HepG2 (cell line): ENCODE measurements around the gene ZDHHC14. TPM values are rescaled to one million over a fixed set of nuclear protein-coding genes. Genes with fewer than 3 reads are reported as not detected.
A peak's percentile ranks its signal among the peaks of the same experiment; 100 is the strongest.

Experiments
- AKAP8 ChIP-seq: sonication (generic); formaldehyde crosslinking; IDR thresholded peaks from 2 replicates; pipeline ENCODE4 v1.5.1; 2020; ENCODE audit warnings: mild to moderate bottlenecking, missing genetic modification reagents
- CEBPZ ChIP-seq: IDR thresholded peaks from 2 replicates; pipeline ENCODE4 v1.6.1; 2012; ENCODE audit warnings: low read length, improper control_type of control experiment
- DBP ChIP-seq: sonication (generic); formaldehyde crosslinking; IDR thresholded peaks from 2 replicates; pipeline ENCODE4 v1.4.0; 2020; ENCODE audit warnings: missing genetic modification reagents; ENCODE audit errors: not compliant biosample characterization
- EHMT2 ChIP-seq: fragments of 200-600 bp; sonication (generic); IDR thresholded peaks from 2 replicates; pipeline ENCODE4 v1.7.0; 2017; ENCODE audit warnings: antibody characterized with exemption, low read depth, low read length, borderline replicate concordance
- HCFC1 ChIP-seq: fragments of 150-350 bp; IDR thresholded peaks from 2 replicates; pipeline ENCODE4 v1.6.1; 2014; ENCODE audit warnings: low read depth, low read length
- HMG20B ChIP-seq: conservative IDR thresholded peaks from 2 replicates; pipeline ENCODE4 v1.6.1; 2016; ENCODE audit warnings: missing genetic modification reagents, missing compliant biosample characterization
- HNF1B ChIP-seq: sonication (generic); formaldehyde crosslinking; IDR thresholded peaks from 2 replicates; pipeline ENCODE4 v1.5.1; 2020; ENCODE audit warnings: mild to moderate bottlenecking, moderate library complexity, missing genetic modification reagents
- JARID2 ChIP-seq: sonication (generic); formaldehyde crosslinking; IDR thresholded peaks from 2 replicates; pipeline ENCODE4 v1.8.1; 2023; ENCODE audit warnings: missing genetic modification reagents, inconsistent platforms; ENCODE audit not compliant: insufficient replicate concordance
- MAFK ChIP-seq, 2 experiments: IDR thresholded peaks in 1 of 2; conservative IDR thresholded peaks in 1 of 2; 2 replicates each; pipeline ENCODE4 v1.6.1; 2011; ENCODE audit warnings: improper control_type of control experiment in 2 of 2, low read length in 2 of 2
- MLLT10 ChIP-seq: sonication (generic); formaldehyde crosslinking; IDR thresholded peaks from 2 replicates; pipeline ENCODE4 v1.4.0; 2020; ENCODE audit warnings: missing genetic modification reagents
- MTF1 ChIP-seq: sonication (generic); formaldehyde crosslinking; IDR thresholded peaks from 2 replicates; pipeline ENCODE4 v1.5.0; 2020; ENCODE audit warnings: missing genetic modification reagents
- PITX1 ChIP-seq: sonication (generic); formaldehyde crosslinking; IDR thresholded peaks from 2 replicates; pipeline ENCODE4 v1.5.1; 2020; ENCODE audit warnings: mild to moderate bottlenecking, missing genetic modification reagents
- SATB2 ChIP-seq: sonication (generic); formaldehyde crosslinking; IDR thresholded peaks from 2 replicates; pipeline ENCODE4 v1.5.0; 2020; ENCODE audit warnings: missing genetic modification reagents
- SNAPC5 ChIP-seq: sonication (generic); formaldehyde crosslinking; IDR thresholded peaks from 2 replicates; pipeline ENCODE4 v1.8.1; 2023; ENCODE audit warnings: mild to moderate bottlenecking, missing genetic modification reagents, borderline replicate concordance
- TEF ChIP-seq: sonication (generic); formaldehyde crosslinking; IDR thresholded peaks from 2 replicates; pipeline ENCODE4 v1.5.0; 2020; ENCODE audit warnings: missing genetic modification reagents
- TFAP4 ChIP-seq: sonication (generic); IDR thresholded peaks from 2 replicates; pipeline ENCODE4 v1.6.1; 2016; ENCODE audit warnings: low read depth, borderline replicate concordance
- TOE1 ChIP-seq: sonication (generic); formaldehyde crosslinking; IDR thresholded peaks from 2 replicates; pipeline ENCODE4 v1.4.0; 2020; ENCODE audit warnings: mild to moderate bottlenecking, missing genetic modification reagents
- U2AF2 ChIP-seq: fragments of 200-400 bp; formaldehyde crosslinking; IDR thresholded peaks from 2 replicates; pipeline ENCODE4 v1.6.1; 2017; ENCODE audit warnings: low read depth, mild to moderate bottlenecking, low read length
- ZNF773 ChIP-seq: sonication (generic); formaldehyde crosslinking; IDR thresholded peaks from 2 replicates; pipeline ENCODE4 v1.4.0; 2020; ENCODE audit warnings: missing genetic modification reagents, borderline replicate concordance
- ZNF781 ChIP-seq: sonication (generic); formaldehyde crosslinking; IDR thresholded peaks from 2 replicates; pipeline ENCODE4 v1.5.1; 2020; ENCODE audit warnings: borderline replicate concordance, mild to moderate bottlenecking, missing genetic modification reagents; ENCODE audit errors: not compliant biosample characterization
- ZSCAN22 ChIP-seq: sonication (generic); formaldehyde crosslinking; IDR thresholded peaks from 2 replicates; pipeline ENCODE4 v1.4.0; 2020; ENCODE audit warnings: mild to moderate bottlenecking, missing genetic modification reagents
- ZSCAN31 ChIP-seq: sonication (generic); formaldehyde crosslinking; IDR thresholded peaks from 2 replicates; pipeline ENCODE4 v1.5.0; 2020; ENCODE audit warnings: low read depth, mild to moderate bottlenecking, missing genetic modification reagents
- polyA plus RNA-seq, 8 experiments: library from polyadenylated mRNA; depleted of rRNA in 3 of 8; stranded (reverse) in 7 of 8; unstranded in 1 of 8; fragments of >200 nt; fragmentation: Illumina TruSeq in 4 of 8; extraction: Trizol in 4 of 8; gene quantifications; 2 replicates each; pipeline versions ENCODE4 v1.2.1 to v1.2.3, GENCODE V29; 2011 to 2016; ENCODE audit warnings: low read depth in 4 of 8, missing spikeins in 1 of 8, mixed read lengths in 1 of 8; ENCODE audit not compliant: insufficient read depth in 1 of 8
- total RNA-seq, 5 experiments: library from RNA; depleted of rRNA; stranded (reverse); fragments of >200 nt; fragmentation: Illumina TruSeq; extraction: Trizol; gene quantifications; 2 replicates each; pipeline ENCODE4 v1.2.3, GENCODE V29; 2016; ENCODE audit warnings: low read depth in 1 of 5

Gene ZDHHC14
- total and polyA plus RNA-seq, 2 of the 13 experiments (the other 11 are each of a cell fraction or from before 2014, with no cell fraction given) = 3.7 to 9.5 TPM

- TF ChIP-seq SATB2 = no peak
- TF ChIP-seq DBP (CRISPR knock-in tag) = no peak
- peak; percentile 97 for TF ChIP-seq HMG20B (CRISPR knock-in tag)
- TF ChIP-seq ZNF781 (CRISPR knock-in tag) = peak; percentile 71
- no peak for TF ChIP-seq JARID2 (CRISPR knock-in tag)
- TF ChIP-seq AKAP8 (CRISPR knock-in tag) = no peak; the same call in 1 of the 2 replicates
- TF ChIP-seq EHMT2 = no peak
- no peak for TF ChIP-seq TFAP4
- TF ChIP-seq ZSCAN31 (CRISPR knock-in tag) = peak; percentile 80; the same call in 1 of the 2 replicates
- peak; percentile 81; the same call in 1 of the 2 replicates for TF ChIP-seq HNF1B (CRISPR knock-in tag)
- TF ChIP-seq HCFC1 = no peak
- no peak for TF ChIP-seq U2AF2
- TF ChIP-seq ZSCAN22 (CRISPR knock-in tag) = no peak
- peak; percentile 96 for TF ChIP-seq PITX1 (CRISPR knock-in tag)
- no peak for TF ChIP-seq MTF1 (CRISPR knock-in tag)
- TF ChIP-seq TOE1 (CRISPR knock-in tag) = no peak
- TF ChIP-seq SNAPC5 (CRISPR knock-in tag) = no peak
- TF ChIP-seq ZNF773 (CRISPR knock-in tag) = no peak
- no peak for TF ChIP-seq MLLT10 (CRISPR knock-in tag)
- TF ChIP-seq CEBPZ = no peak
- no peak for TF ChIP-seq MAFK (conservative IDR thresholded peaks at IDR 0.05 in 1 of 2, IDR thresholded peaks at IDR 0.05 in 1 of 2; ENCODE audit: low read length in 2 of 2)
- no peak for TF ChIP-seq TEF (CRISPR knock-in tag)
Observed at GRCh38 chr6:157539900-157540752, 159.1 kb downstream of the ZDHHC14 start (continued).
